Hepatocyte (in vitro differentiated cells): ENCODE measurements around the gene ATP8B3. TPM values are rescaled to one million over a fixed set of nuclear protein-coding genes. Genes with fewer than 3 reads are reported as not detected.

Experiments used
- DNase-seq: peaks from one replicate; pipeline ENCODE4 v3.0.0-alpha.2; 2016; ENCODE audit warnings: low spot score
- H2AFZ ChIP-seq: fragments of 200-600 bp; sonication (generic); 2 replicates; pipeline ENCODE4 v1.6.0; 2016; ENCODE audit warnings: antibody characterized with exemption, mild to moderate bottlenecking
- H3K27ac ChIP-seq: fragments of 200-600 bp; sonication (generic); 2 replicates; pipeline ENCODE4 v1.5.1; 2016; ENCODE audit warnings: mild to moderate bottlenecking
- H3K27me3 ChIP-seq: fragments of 200-600 bp; sonication (generic); 2 replicates; pipeline ENCODE4 v1.6.1; 2016
- H3K36me3 ChIP-seq: fragments of 200-600 bp; sonication (generic); replicated peaks from 2 replicates; pipeline ENCODE4 v1.5.1; 2016; ENCODE audit warnings: low read depth; ENCODE audit not compliant: insufficient read depth
- H3K4me1 ChIP-seq: fragments of 200-600 bp; sonication (generic); 2 replicates; pipeline ENCODE4 v1.5.1; 2016; ENCODE audit warnings: mild to moderate bottlenecking, moderate library complexity; ENCODE audit not compliant: insufficient read depth
- H3K4me2 ChIP-seq: fragments of 200-600 bp; sonication (generic); 2 replicates; pipeline ENCODE4 v1.6.0; 2016
- H3K4me3 ChIP-seq: fragments of 200-600 bp; sonication (generic); 2 replicates; pipeline ENCODE4 v1.5.1; 2016; ENCODE audit warnings: mild to moderate bottlenecking
- H3K79me2 ChIP-seq: fragments of 200-600 bp; sonication (generic); 2 replicates; pipeline ENCODE4 v1.6.0; 2017; ENCODE audit warnings: mild to moderate bottlenecking
- H3K9me2 ChIP-seq: fragments of 200-600 bp; sonication (generic); replicated peaks from 2 replicates; pipeline ENCODE4 v1.6.0; 2017; ENCODE audit warnings: mild to moderate bottlenecking; ENCODE audit not compliant: insufficient read depth
- H3K9me3 ChIP-seq: fragments of 200-600 bp; sonication (generic); 2 replicates; pipeline ENCODE4 v1.5.1; 2016; ENCODE audit warnings: low read depth, mild to moderate bottlenecking
- H4K20me1 ChIP-seq: fragments of 200-600 bp; sonication (generic); 2 replicates; pipeline ENCODE4 v1.6.0; 2016; ENCODE audit warnings: mild to moderate bottlenecking; ENCODE audit not compliant: insufficient read depth, poor library complexity, severe bottlenecking
- EZH2 ChIP-seq: fragments of 200-600 bp; sonication (generic); IDR thresholded peaks from 2 replicates; pipeline ENCODE4 v1.6.1; 2016; ENCODE audit warnings: antibody characterized with exemption, mild to moderate bottlenecking, borderline replicate concordance
- EZH2phosphoT487 ChIP-seq: fragments of 200-600 bp; sonication (generic); IDR thresholded peaks from one replicate; pipeline ENCODE4 v1.6.1; 2018; ENCODE audit warnings: antibody characterized with exemption, mild to moderate bottlenecking, low read depth, moderate library complexity; ENCODE audit not compliant: unreplicated experiment, severe bottlenecking
- WGBS: methylation state at CpG from one replicate; pipeline ENCODE4 v1.1.6; 2016; ENCODE audit warnings: low lambda C conversion rate; ENCODE audit errors: missing lambda C conversion rate; 5-methylcytosine and 5-hydroxymethylcytosine counted together
- polyA plus RNA-seq: library from polyadenylated mRNA; unstranded; fragments of >200 nt; fragmentation: Nextera tagmentation; extraction: Ambion mirVana; gene quantifications from 2 replicates; pipeline ENCODE4 v1.2.1, GENCODE V29; 2016
- total RNA-seq: library from RNA; depleted of rRNA; stranded (reverse); fragments of >200 nt; gene quantifications from 2 replicates; pipeline ENCODE4 v1.2.3, GENCODE V29; 2014
- TF ChIP-seq, protein P1 (sequence below): fragments of 200-600 bp; sonication (generic); IDR thresholded peaks from 2 replicates; pipeline ENCODE4 v1.5.1; 2016; ENCODE audit warnings: antibody characterized with exemption, mild to moderate bottlenecking; ENCODE audit not compliant: poor library complexity

Gene ATP8B3
- total and polyA plus RNA-seq, 2 experiments from 2014 or later = 1.7 to 2.4 TPM

DNA sequence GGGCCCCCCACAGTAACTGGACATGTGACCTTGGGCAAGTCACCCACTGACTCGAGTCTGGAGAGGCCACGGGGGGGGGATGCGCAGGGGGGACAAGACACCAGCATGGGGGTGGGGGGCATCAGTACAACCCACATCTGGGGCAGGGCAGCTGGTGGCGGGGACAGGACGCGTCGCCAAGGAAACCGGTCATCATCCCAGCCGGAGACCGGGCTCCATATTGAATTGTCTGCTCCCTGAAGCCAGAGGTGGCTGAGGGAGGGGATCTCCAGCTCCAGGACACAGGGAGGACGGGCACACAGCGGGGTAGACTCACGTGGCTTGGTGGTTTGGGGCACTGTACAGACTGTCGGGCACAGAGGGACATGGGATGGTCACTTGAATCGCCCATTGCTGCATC, 47.3 kb downstream of the ATP8B3 start:
- Histone ChIP-seq H3K9me2 (no peaks in the 10 kb centered on the region), H3K4me3 (no peak overlapping the region), H3K27ac (no peak overlapping the region), H3K27me3 (peaks cover 96% of the 10 kb centered on the region), H2AFZ (no peak overlapping the region), H3K79me2 (no peaks in the 10 kb centered on the region), H3K4me1 (no peaks in the 10 kb centered on the region), H3K4me2 (no peak overlapping the region), H4K20me1 (no peaks in the 10 kb centered on the region), H3K36me3 (no peaks in the 10 kb centered on the region), H3K9me3 (no peaks in the 10 kb centered on the region)
- TF ChIP-seq, protein P1, sequence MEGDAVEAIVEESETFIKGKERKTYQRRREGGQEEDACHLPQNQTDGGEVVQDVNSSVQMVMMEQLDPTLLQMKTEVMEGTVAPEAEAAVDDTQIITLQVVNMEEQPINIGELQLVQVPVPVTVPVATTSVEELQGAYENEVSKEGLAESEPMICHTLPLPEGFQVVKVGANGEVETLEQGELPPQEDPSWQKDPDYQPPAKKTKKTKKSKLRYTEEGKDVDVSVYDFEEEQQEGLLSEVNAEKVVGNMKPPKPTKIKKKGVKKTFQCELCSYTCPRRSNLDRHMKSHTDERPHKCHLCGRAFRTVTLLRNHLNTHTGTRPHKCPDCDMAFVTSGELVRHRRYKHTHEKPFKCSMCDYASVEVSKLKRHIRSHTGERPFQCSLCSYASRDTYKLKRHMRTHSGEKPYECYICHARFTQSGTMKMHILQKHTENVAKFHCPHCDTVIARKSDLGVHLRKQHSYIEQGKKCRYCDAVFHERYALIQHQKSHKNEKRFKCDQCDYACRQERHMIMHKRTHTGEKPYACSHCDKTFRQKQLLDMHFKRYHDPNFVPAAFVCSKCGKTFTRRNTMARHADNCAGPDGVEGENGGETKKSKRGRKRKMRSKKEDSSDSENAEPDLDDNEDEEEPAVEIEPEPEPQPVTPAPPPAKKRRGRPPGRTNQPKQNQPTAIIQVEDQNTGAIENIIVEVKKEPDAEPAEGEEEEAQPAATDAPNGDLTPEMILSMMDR = no peak
- TF ChIP-seq EZH2phosphoT487 = no peak
- no peak for TF ChIP-seq EZH2
- no peak for DNase-seq
- WGBS = 38% methylated on average over 13 of the region's 15 CpGs

DNA sequence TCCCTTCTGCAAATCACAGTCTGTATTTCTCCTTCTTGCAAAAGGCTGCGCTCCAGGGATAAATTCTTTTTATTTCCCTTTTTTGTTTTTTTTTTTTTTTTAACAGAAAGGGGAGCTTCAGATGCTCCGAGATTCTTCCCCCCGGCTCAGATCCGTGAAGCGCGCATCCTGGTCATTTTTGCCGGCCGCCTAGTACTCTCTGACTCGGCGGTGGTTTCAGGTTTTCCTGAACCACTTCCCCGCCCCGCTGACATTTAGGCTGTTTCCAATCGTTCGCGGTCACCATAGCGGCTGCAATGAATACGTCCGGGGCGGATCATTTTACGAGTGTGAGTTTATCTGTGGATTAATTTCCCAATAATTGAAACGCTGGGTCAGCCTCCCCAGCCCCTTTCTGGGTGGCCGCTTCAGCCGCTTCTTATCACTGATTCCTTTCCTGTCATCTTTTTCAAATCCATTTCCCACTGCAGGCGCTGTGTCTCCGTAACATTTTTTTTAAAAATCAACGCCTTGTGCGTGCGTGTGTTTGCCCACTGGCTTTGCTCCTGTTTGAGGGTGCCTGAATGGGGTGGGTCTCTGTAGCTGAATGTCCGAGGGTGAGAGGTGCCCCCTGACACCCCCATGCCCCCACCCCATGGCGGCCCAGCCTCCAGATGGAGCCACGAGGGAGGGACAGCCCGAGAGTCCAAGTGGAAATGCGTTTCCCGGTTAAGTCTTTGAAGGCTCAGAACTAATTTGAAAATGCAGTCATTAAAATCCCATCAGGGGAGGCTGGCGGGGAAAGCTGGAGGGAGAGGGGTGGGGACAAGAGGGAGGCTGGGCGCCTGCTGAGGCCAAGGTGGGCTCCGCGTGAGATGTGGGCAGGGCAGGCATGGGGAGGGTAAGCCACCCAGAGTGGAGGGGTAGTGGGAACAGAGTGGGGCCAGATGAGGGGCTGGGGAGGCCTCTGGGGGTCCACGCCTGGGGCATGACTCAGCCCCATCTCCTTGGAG, 48.1 kb downstream of the ATP8B3 start:
- no peaks in the 10 kb centered on the region for H3K4me1 ChIP-seq
- 23% methylated on average over 34 of the region's 39 CpGs for WGBS
- no peaks in the 10 kb centered on the region for H3K9me2 ChIP-seq
- no peak overlapping the region for H3K4me3 ChIP-seq
- no peaks in the 10 kb centered on the region for H4K20me1 ChIP-seq
- no peaks in the 10 kb centered on the region for H3K79me2 ChIP-seq
- TF ChIP-seq, protein P1 = no peak
- TF ChIP-seq EZH2phosphoT487 (no peak), EZH2 (peak; percentile 82)
- no peaks in the 10 kb centered on the region for H3K36me3 ChIP-seq
- H2AFZ ChIP-seq = no peak overlapping the region
- no peak overlapping the region for H3K4me2 ChIP-seq
- H3K27ac ChIP-seq = no peak overlapping the region
- peaks cover 96% of the 10 kb centered on the region for H3K27me3 ChIP-seq
- DNase-seq = no peak
- no peaks in the 10 kb centered on the region for H3K9me3 ChIP-seq

DNA sequence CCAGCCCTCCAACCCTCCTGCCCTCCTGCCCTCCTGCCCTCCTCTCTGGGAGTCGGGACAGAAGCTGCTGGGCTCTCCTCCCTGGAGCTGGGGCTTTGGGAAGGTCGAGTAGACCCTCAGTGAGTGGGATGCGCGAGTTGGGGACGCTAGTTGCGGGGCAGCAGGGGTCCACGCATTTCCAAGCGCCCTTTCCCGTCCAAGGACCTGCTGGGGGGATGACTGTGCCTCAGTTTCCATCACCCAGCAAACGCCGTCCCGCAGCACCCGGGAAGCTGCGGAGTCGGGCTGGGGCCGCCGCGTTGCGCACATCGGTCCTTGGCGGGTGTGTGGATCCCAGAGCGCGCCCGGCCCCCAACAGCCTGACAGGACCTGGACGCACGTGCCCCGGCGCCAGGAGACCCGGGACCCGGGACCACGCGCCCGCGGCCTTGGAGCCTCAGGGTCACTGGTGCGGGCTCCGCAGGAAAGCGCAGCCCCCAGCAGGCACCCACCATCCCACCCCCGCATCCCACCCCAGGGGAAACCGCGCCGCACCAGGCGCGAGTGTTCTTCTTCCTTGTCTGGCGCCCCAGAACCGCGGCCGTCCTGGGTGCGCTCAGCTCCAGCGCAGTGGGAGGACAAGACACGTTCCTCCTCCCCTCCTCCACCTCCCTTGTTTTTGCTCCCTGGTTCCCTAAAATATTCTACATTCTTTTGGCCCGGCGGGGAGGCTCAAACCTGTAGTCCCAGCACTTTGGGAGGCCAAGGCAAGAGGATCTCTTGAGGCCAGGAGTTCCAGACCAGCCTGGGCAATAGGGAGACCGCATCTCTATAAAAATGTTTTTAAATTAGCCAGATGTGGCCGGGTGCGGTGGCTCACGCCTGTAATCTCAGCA, 49.6 kb downstream of the ATP8B3 start:
- no peak overlapping the region for H3K4me2 ChIP-seq
- 16% methylated on average over 49 of the region's 56 CpGs for WGBS
- no peak overlapping the region for H3K4me3 ChIP-seq
- no peaks in the 10 kb centered on the region for H3K9me3 ChIP-seq
- H2AFZ ChIP-seq = no peak overlapping the region
- no peaks in the 10 kb centered on the region for H4K20me1 ChIP-seq
- no peaks in the 10 kb centered on the region for H3K4me1 ChIP-seq
- no peaks in the 10 kb centered on the region for H3K36me3 ChIP-seq
- peaks cover 97% of the 10 kb centered on the region for H3K27me3 ChIP-seq
- no peak for DNase-seq
- H3K27ac ChIP-seq = no peak overlapping the region
- no peaks in the 10 kb centered on the region for H3K9me2 ChIP-seq
- H3K79me2 ChIP-seq = no peaks in the 10 kb centered on the region
- TF ChIP-seq EZH2phosphoT487 (no peak), EZH2 (peak; percentile 64)
- TF ChIP-seq, protein P1 = no peak
